ENCODE results near the gene ELF4.

DNA sequence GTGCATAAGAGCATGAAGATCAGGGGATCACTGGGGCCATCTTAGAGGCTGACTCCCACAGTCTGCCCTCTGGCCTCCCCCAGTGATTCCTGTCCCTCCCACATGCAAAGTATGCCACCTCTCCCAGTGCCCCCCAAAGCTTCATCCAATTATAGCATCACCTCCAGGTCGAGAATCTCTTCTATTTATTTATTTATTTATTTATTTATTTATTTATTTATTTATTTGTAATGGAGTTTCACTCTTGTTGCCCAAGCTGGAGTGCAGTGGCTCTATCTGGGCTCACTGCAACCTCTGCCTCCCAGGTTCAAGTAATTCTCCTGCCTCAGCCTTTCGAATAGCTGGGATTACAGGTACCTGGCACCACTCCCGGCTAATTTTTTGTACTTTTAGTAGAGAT, 77.7 kb downstream of the ELF4 start:
- TF ChIP-seq POLR2A (IDR thresholded peaks at IDR 0.05; ENCODE audit: extremely low read depth, insufficient read length), result no peak
- TF ChIP-seq MYC (IDR thresholded peaks at IDR 0.05; ENCODE audit: low read depth, low read length), result no peak
- no peak for TF ChIP-seq MAX (IDR thresholded peaks at IDR 0.05; ENCODE audit: low read depth, low read length)

All from NB4 (cell line).